Activated CD8-positive, alpha-beta memory T cell treated with anti-CD3 and anti-CD28 coated beads for 4 hours (primary cell): ENCODE measurements around the gene PRDX2.

Source experiments
- DNase-seq, 2 donors: peaks; one replicate each; pipeline ENCODE4 v3.0.0-alpha.2; 2020; ENCODE audit warnings: low read depth in 2 of 2

PRDX2 gene

GRCh38 chr19:12779162-12779993 is 22.2 kb downstream of the PRDX2 start:
- DNase-seq, result no peak

- DNase-seq, result no peak
These were observed 22.8 kb downstream of the PRDX2 start for GRCh38 chr19:12778905-12779161.

- no peak for DNase-seq
These were observed 23.3 kb downstream of the PRDX2 start for GRCh38 chr19:12778017-12778904.

DNA sequence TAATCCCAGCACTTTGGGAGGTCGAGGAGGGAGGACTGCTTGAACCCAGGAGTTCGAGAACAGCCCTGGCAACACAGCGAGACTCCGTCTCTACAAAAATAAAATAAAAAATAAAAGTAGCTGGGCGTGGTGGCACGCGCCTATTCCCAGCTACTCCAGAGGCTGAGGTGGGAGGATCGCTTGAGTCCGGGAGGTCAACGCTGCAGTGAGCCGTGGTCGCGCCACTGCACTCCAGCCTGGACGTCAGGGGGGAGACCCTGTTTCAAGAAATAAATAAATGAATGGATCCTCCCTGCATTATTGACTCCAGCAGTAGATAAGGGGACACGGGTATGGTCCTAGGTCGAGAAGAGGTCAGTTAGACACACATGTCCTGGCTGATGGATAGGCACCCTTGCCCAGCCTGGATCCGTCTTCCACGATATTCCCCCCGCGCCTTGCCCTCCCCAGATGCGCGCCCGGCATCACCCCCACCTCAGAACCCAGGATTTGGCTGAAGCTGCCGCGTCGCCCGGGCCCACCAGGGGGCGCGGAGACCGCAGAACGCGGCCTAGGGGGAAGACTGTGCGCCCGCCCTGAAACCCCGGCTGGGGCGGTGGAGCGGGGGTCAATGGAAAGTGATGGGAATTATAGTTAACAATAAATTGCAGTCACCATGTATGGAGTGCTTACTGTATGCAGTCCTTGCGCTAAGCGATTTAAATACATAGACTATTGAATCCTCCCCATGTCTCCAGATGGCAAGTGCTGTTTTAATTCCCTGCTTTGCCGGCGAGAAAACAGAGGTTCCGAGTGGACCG is 24.2 kb downstream of the PRDX2 start:
- DNase-seq, result no peak

- DNase-seq, result no peak
These were observed 26.7 kb downstream of the PRDX2 start, which contains the start of gene HOOK2 for GRCh38 chr19:12774588-12775555. Gene HOOK2 (minus strand): TSS chr19:12775552. CDS start chr19:12775449, 103 bp downstream.

- no peak for DNase-seq
These were observed 28.0 kb downstream of the PRDX2 start for GRCh38 chr19:12773571-12773970.

DNA sequence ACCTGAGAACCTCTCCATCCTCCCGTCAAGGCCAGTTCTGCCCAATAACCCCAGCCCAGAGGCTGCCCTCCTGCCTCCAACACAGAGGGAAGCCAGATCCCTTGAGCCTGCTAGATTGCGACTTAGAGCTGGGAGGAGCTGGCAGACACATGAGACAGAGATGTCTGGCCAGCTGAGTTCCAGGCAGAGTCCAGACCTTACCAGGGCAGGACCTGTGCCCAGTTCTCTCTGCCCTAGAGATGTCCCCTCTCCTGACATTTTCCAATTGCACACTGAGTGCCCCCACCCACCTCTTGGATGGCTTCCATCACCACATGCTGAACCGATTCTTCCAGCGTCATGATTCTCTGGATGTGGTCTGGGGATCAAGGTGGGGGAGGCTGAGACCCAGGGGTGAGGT is 29.3 kb downstream of the PRDX2 start:
- no peak for DNase-seq

GRCh38 chr19:12770922-12771321 is 30.7 kb downstream of the PRDX2 start:
- DNase-seq, result no peak

- peak in 1 of 2 donors; percentile 20 for DNase-seq
These were observed 31.9 kb downstream of the PRDX2 start for GRCh38 chr19:12769689-12770088.

- DNase-seq, result no peak
These were observed 33.9 kb downstream of the PRDX2 start for GRCh38 chr19:12767666-12768065.

- no peak for DNase-seq
These were observed 34.5 kb downstream of the PRDX2 start for GRCh38 chr19:12767150-12767549.

- DNase-seq, result peak in 1 of 2 donors; percentile 72
These were observed 35.5 kb downstream of the PRDX2 start for GRCh38 chr19:12766051-12766521.

GRCh38 chr19:12764698-12765097 is 36.9 kb downstream of the PRDX2 start:
- no peak for DNase-seq

DNA sequence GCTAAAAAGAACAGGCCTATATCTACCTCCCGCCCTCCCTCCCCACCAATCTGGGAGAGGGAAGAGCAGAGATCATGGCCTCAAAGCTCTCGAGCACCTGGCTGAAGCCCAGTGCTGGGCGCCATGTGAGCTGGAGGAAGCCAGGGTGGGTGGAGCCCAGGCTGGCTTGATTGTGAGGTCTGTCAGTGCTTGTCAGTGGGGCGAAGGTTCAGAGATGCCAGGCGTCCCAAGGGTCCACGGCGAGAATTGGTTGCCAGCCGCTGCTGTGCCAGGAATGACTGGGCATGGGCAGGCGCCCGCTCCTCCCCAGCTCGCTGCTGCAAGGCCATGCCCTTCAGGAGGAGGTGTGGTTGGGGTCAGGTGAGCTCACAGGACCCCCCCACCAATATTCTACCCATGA is 38.5 kb downstream of the PRDX2 start:
- DNase-seq, result no peak

GRCh38 chr19:12759686-12760085 is 41.9 kb downstream of the PRDX2 start:
- DNase-seq, result no peak

DNA sequence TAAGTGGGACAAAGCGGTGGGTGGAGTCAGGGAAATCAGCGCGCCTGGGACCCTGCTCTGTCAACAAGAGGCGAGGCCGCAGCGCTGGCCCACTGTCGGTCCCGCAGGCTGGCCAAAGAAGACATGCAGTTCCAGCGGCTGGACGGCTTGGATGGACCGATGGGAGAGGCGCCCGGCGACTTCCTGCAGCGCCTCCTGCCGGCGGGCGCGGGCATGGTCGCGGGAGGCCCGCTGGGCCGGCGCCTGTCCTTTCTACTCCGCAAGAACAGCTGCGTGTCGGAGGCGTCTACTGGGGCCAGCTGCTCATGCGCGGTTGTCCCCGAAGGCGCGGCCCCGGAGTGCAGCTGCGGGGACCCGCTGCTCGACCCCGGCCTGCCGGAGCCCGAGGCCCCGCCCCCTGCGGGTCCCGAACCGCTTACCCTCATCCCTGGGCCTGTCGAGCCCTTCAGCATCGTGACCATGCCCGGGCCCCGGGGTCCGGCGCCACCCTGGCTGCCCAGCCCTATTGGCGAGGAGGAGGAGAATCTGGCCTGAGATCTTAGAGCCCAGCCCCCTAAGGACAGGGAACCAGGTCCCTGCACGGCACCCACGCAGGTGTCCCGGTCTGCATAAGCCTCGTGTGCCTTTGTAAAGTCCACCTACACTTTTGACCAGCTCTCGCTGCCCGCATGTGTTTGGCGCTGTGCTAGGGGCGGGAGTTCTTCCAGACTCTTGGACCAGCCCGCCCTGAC is 43.9 kb downstream of the PRDX2 start:
- no peak for DNase-seq

GRCh38 chr19:12756150-12756883 is 45.3 kb downstream of the PRDX2 start:
- DNase-seq, result no peak

DNA sequence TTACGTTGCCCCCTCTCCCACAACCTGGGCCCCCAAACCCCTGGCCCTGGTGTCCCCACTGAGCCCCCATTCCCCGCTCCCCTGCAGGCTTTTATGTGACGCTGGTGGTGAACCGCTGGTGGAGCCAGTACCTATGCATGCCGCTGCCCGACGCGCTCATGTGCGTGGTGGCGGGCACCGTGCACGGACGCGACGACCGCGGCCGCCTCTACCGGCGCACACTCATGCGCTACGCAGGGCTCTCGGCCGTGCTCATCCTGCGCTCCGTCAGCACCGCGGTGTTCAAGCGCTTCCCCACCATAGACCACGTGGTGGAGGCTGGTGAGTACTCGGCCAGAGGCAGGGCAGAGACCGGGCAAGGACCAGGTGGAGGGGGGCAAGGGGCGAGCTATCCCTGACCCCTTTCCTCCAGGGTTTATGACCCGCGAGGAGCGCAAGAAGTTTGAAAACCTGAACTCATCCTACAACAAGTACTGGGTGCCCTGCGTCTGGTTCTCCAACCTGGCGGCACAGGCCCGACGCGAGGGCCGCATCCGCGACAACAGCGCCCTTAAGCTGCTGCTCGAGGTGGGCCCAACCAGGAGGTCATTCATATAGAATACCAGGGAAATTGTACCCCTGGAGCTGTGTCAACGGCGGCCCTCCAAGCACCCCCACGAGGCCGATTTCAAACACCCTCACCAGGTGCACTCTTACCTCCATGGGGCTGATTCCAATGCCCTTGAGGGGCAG is 47.0 kb downstream of the PRDX2 start:
- no peak for DNase-seq
